GM12878 (cell line): ENCODE data around the gene TGM5.

Experiments
- CHD2 ChIP-seq: IDR thresholded peaks from 2 replicates; pipeline ENCODE4 v1.6.1; 2011; ENCODE audit warnings: low read depth, low read length, improper control_type of control experiment, borderline replicate concordance
- POLR2AphosphoS5 ChIP-seq: IDR thresholded peaks from 2 replicates; pipeline ENCODE4 v1.6.1; 2011; ENCODE audit warnings: mild to moderate bottlenecking, low read length, inconsistent platforms
- TF ChIP-seq, protein P1 (sequence below): IDR thresholded peaks from 2 replicates; pipeline ENCODE4 v1.6.1; 2011; ENCODE audit warnings: borderline replicate concordance, low read depth, mild to moderate bottlenecking, moderate library complexity, mixed read lengths, low read length; ENCODE audit not compliant: insufficient read depth; ENCODE audit errors: extremely low read length
- TF ChIP-seq, protein P2 (sequence below), 3 experiments: IDR thresholded peaks in 2 of 3; conservative IDR thresholded peaks in 1 of 3; 2 replicates each; pipeline ENCODE4 v1.5.1; 2011; ENCODE audit warnings: low read depth in 3 of 3, low read length in 3 of 3, mild to moderate bottlenecking in 3 of 3, control low read depth in 2 of 3, moderate library complexity in 2 of 3, inconsistent platforms in 1 of 3, mixed read lengths in 1 of 3; ENCODE audit not compliant: control insufficient read depth in 2 of 3, insufficient read depth in 1 of 3; ENCODE audit errors: extremely low read depth in 1 of 3

DNA sequence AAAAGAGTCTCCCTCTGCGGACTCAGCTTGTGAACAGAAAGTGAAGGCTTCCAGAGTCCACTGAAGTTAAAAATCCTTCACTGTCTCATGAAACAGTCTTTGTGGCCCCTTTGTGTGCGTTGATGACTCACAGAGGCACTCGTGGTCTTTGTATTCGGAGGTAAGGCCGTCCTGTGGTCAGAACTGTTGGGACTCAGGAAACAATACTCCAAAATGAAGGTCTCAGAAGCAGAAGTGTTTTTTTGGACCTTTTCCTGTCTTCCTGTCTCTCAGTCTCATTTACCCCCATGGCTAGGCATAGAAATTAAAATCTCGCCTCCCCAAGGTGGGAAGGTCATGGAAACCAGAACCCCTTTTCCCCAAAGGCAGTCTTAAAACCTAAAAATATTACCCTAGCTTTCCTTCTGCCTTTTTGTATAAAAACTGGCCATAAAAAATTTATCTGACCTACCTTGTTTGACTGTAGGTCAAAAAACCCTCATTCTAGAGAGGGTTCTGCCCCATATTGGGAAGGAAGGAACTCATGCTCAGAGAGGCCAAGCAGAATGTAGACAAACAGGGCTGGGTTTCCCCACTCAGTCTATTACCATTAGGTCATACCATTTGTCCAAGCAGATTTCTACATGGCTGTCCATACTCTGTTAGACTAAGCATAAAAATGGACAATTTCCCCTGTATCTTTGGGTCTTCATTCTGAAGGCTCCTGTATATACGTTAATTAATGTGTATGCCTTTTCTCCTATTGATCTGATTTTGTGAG is 26.8 kb downstream of the TGM5 start:
- TF ChIP-seq, protein P1, sequence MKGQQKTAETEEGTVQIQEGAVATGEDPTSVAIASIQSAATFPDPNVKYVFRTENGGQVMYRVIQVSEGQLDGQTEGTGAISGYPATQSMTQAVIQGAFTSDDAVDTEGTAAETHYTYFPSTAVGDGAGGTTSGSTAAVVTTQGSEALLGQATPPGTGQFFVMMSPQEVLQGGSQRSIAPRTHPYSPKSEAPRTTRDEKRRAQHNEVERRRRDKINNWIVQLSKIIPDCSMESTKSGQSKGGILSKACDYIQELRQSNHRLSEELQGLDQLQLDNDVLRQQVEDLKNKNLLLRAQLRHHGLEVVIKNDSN, result no peak
- TF ChIP-seq CHD2 (no peak), POLR2AphosphoS5 (0 out of 2 replicates have a peak, but pooled peaks have one; percentile 31)
- TF ChIP-seq, protein P2, sequence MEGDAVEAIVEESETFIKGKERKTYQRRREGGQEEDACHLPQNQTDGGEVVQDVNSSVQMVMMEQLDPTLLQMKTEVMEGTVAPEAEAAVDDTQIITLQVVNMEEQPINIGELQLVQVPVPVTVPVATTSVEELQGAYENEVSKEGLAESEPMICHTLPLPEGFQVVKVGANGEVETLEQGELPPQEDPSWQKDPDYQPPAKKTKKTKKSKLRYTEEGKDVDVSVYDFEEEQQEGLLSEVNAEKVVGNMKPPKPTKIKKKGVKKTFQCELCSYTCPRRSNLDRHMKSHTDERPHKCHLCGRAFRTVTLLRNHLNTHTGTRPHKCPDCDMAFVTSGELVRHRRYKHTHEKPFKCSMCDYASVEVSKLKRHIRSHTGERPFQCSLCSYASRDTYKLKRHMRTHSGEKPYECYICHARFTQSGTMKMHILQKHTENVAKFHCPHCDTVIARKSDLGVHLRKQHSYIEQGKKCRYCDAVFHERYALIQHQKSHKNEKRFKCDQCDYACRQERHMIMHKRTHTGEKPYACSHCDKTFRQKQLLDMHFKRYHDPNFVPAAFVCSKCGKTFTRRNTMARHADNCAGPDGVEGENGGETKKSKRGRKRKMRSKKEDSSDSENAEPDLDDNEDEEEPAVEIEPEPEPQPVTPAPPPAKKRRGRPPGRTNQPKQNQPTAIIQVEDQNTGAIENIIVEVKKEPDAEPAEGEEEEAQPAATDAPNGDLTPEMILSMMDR (IDR thresholded peaks at IDR 0.05 in 2 of 3, conservative IDR thresholded peaks at IDR 0.05 in 1 of 3; ENCODE audit: control insufficient read depth in 2 of 3, extremely low read depth in 1 of 3, insufficient read depth in 1 of 3, low read depth in 3 of 3, low read length in 3 of 3), result no peak
